ENCODE results near the gene SLCO4A1.

GRCh38 chr20:62698231-62698630 lies 55.9 kb downstream of the SLCO4A1 start:
- TF ChIP-seq CTCF (conservative IDR thresholded peaks at IDR 0.05 in 1 of 2, IDR thresholded peaks at IDR 0.05 in 1 of 2; ENCODE audit: low read depth in 1 of 2, low read length in 2 of 2), result no peak
- no peak for TF ChIP-seq EZH2 (IDR thresholded peaks at IDR 0.05; ENCODE audit: low read length, missing control alignments)

All from fibroblast of lung (primary cell).